SK-N-SH treated with all-trans-retinoic acid at 6 μM for 48 hours (cell line): ENCODE results near the gene AGAP2.

Experiments used
- ATAC-seq: fragments of 200-7000 bp; cut with Tn5 transposase; 3 replicates; pipeline ENCODE4 v1.9.1; 2020; ENCODE audit warnings: mild to moderate bottlenecking, moderate library complexity
- ARNTL ChIP-seq: fragments of 450-650 bp; formaldehyde crosslinking; IDR thresholded peaks from 2 replicates; pipeline ENCODE4 v1.5.0; 2020; ENCODE audit warnings: low read depth, mild to moderate bottlenecking, moderate library complexity, borderline replicate concordance
- BACH2 ChIP-seq: fragments of 250-450 bp; sonication (Bioruptor Pico); IDR thresholded peaks from 2 replicates; pipeline ENCODE4 v1.9.0; 2021; ENCODE audit warnings: mild to moderate bottlenecking, borderline replicate concordance
- CSRNP3 ChIP-seq: fragments of 250-450 bp; sonication (Bioruptor Pico); IDR thresholded peaks from 2 replicates; pipeline ENCODE4 v1.5.1; 2021; ENCODE audit warnings: mild to moderate bottlenecking, moderate library complexity
- ESRRG ChIP-seq: fragments of 250-450 bp; sonication (Bioruptor Pico); IDR thresholded peaks from 2 replicates; pipeline ENCODE4 v1.6.1; 2021; ENCODE audit warnings: mild to moderate bottlenecking
- GLIS3 ChIP-seq: fragments of 250-450 bp; sonication (Bioruptor Pico); IDR thresholded peaks from 2 replicates; pipeline ENCODE4 v1.5.0; 2020; ENCODE audit warnings: mild to moderate bottlenecking, moderate library complexity
- ISL1 ChIP-seq: fragments of 250-450 bp; sonication (Bioruptor Pico); IDR thresholded peaks from 2 replicates; pipeline ENCODE4 v2.1.2; 2022; ENCODE audit warnings: mild to moderate bottlenecking, moderate library complexity
- OSR1 ChIP-seq: fragments of 250-450 bp; sonication (Bioruptor Pico); IDR thresholded peaks from 2 replicates; pipeline ENCODE4 v1.8.0; 2022; ENCODE audit warnings: moderate library complexity, mild to moderate bottlenecking, inconsistent platforms
- PATZ1 ChIP-seq: fragments of 250-450 bp; sonication (Bioruptor Pico); IDR thresholded peaks from 2 replicates; pipeline ENCODE4 v1.8.0; 2020; ENCODE audit warnings: mild to moderate bottlenecking, moderate library complexity, borderline replicate concordance
- POU6F1 ChIP-seq: fragments of 250-450 bp; sonication (Bioruptor Pico); IDR thresholded peaks from 2 replicates; pipeline ENCODE4 v1.8.0; 2021; ENCODE audit warnings: low read depth, mild to moderate bottlenecking, moderate library complexity, borderline replicate concordance
- PPARA ChIP-seq: fragments of 250-450 bp; sonication (Bioruptor Pico); IDR thresholded peaks from 2 replicates; pipeline ENCODE4 v1.5.0; 2020; ENCODE audit warnings: mild to moderate bottlenecking, borderline replicate concordance
- RARB ChIP-seq: fragments of 250-450 bp; sonication (Bioruptor Pico); IDR thresholded peaks from 2 replicates; pipeline ENCODE4 v1.8.0; 2021; ENCODE audit warnings: mild to moderate bottlenecking, moderate library complexity
- SNAI2 ChIP-seq: fragments of 250-450 bp; sonication (Bioruptor Pico); IDR thresholded peaks from 2 replicates; pipeline ENCODE4 v1.5.0; 2020; ENCODE audit warnings: mild to moderate bottlenecking, moderate library complexity
- TCF4 ChIP-seq: fragments of 250-450 bp; sonication (Bioruptor Pico); IDR thresholded peaks from 2 replicates; pipeline ENCODE4 v1.8.0; 2021; ENCODE audit warnings: mild to moderate bottlenecking, moderate library complexity, borderline replicate concordance
- TSHZ2 ChIP-seq: fragments of 250-450 bp; sonication (Bioruptor Pico); IDR thresholded peaks from 2 replicates; pipeline ENCODE4 v1.5.0; 2020; ENCODE audit warnings: mild to moderate bottlenecking, moderate library complexity
- ZC3H10 ChIP-seq: fragments of 250-450 bp; sonication (Bioruptor Pico); IDR thresholded peaks from 2 replicates; pipeline ENCODE4 v1.5.1; 2021; ENCODE audit warnings: mild to moderate bottlenecking, moderate library complexity
- ZFP3 ChIP-seq: fragments of 250-450 bp; sonication (Bioruptor Pico); IDR thresholded peaks from 2 replicates; pipeline ENCODE4 v1.5.0; 2020; ENCODE audit warnings: mild to moderate bottlenecking, moderate library complexity
- ZFP30 ChIP-seq: fragments of 450-650 bp; formaldehyde crosslinking; IDR thresholded peaks from 2 replicates; pipeline ENCODE4 v1.5.0; 2022; ENCODE audit warnings: mild to moderate bottlenecking, moderate library complexity
- ZNF565 ChIP-seq: fragments of 450-650 bp; formaldehyde crosslinking; conservative IDR thresholded peaks from 2 replicates; pipeline ENCODE4 v1.5.0; 2020; ENCODE audit warnings: low read depth, mild to moderate bottlenecking, moderate library complexity
- ZNF70 ChIP-seq: fragments of 450-650 bp; formaldehyde crosslinking; IDR thresholded peaks from 2 replicates; pipeline ENCODE4 v1.5.0; 2020; ENCODE audit warnings: mild to moderate bottlenecking, moderate library complexity
- ZNF8 ChIP-seq: fragments of 450-650 bp; formaldehyde crosslinking; IDR thresholded peaks from 2 replicates; pipeline ENCODE4 v1.5.0; 2020; ENCODE audit warnings: mild to moderate bottlenecking, moderate library complexity

AGAP2 gene

GRCh38 chr12:57767876-57768275 is 29.3 kb upstream of the AGAP2 start:
- ATAC-seq: no peak
- TF ChIP-seq GLIS3 (no peak), RARB (CRISPR knock-in tag) (no peak)

- no peak for TF ChIP-seq OSR1 (CRISPR knock-in tag)
- TF ChIP-seq CSRNP3 (CRISPR knock-in tag): no peak
- no peak for TF ChIP-seq TSHZ2 (CRISPR knock-in tag)
- TF ChIP-seq ZC3H10 (CRISPR knock-in tag): no peak
- TF ChIP-seq GLIS3: no peak
- no peak for TF ChIP-seq POU6F1 (CRISPR knock-in tag)
- no peak for TF ChIP-seq ZNF70 (CRISPR knock-in tag)
- no peak for TF ChIP-seq BACH2 (CRISPR knock-in tag)
- no peak for TF ChIP-seq ISL1 (CRISPR knock-in tag)
- TF ChIP-seq ZFP3 (CRISPR knock-in tag): no peak
- TF ChIP-seq ZNF8 (CRISPR knock-in tag): no peak
- no peak for TF ChIP-seq TCF4 (CRISPR knock-in tag)
- no peak for TF ChIP-seq ZFP30 (CRISPR knock-in tag)
- no peak for TF ChIP-seq RARB (CRISPR knock-in tag)
- TF ChIP-seq, all 23 proteins: peak for 0
- ATAC-seq: no peak
Observed at GRCh38 chr12:57767305-57767698, 28.8 kb upstream of the AGAP2 start.

GRCh38 chr12:57766464-57767304 is 28.1 kb upstream of the AGAP2 start, which contains the start of gene CYP27B1:
TSS of gene CYP27B1 (minus strand) at chr12:57767078. CDS start at chr12:57767041, 37 bp downstream.
- peak; percentile 22 for ATAC-seq

More at GRCh38 chr12:57766464-57767304, 28.1 kb upstream of the AGAP2 start, which contains the start of gene CYP27B1:
- TF ChIP-seq ARNTL (CRISPR knock-in tag) (no peak), ZNF565 (no peak), TSHZ2 (CRISPR knock-in tag) (no peak), GLIS3 (no peak), ESRRG (CRISPR knock-in tag) (no peak), ZC3H10 (CRISPR knock-in tag) (no peak), PATZ1 (CRISPR knock-in tag) (no peak), ZFP3 (CRISPR knock-in tag) (no peak), ZNF8 (CRISPR knock-in tag) (no peak), PPARA (CRISPR knock-in tag) (no peak), SNAI2 (CRISPR knock-in tag) (no peak), CSRNP3 (CRISPR knock-in tag) (no peak), POU6F1 (CRISPR knock-in tag) (no peak), BACH2 (CRISPR knock-in tag) (no peak), ZNF70 (CRISPR knock-in tag) (no peak), TCF4 (CRISPR knock-in tag) (no peak)
